Thymus (tissue), 11 donors: ENCODE results near the gene ATOH8. TPM values are rescaled to one million over a fixed set of nuclear protein-coding genes. Genes with fewer than 3 reads are reported as not detected.

Experiments used
- DNase-seq, 9 donors: peaks; one replicate each; pipeline ENCODE4 v3.0.0-alpha.2; 2013; ENCODE audit warnings: low spot score in 9 of 9, low read depth in 6 of 9, missing footprints in 1 of 9
- H3K27ac ChIP-seq, 2 donors: one replicate each; pipeline ENCODE4 v1.5.1; 2013; ENCODE audit warnings: control low read depth in 1 of 2, low read depth in 1 of 2, low read length in 1 of 2, mild to moderate bottlenecking in 1 of 2, moderate library complexity in 1 of 2
- H3K27me3 ChIP-seq, 2 donors: one replicate each; pipeline ENCODE4 v1.5.1; 2013; ENCODE audit warnings: low read length in 1 of 2; ENCODE audit not compliant: control insufficient read depth in 2 of 2, insufficient read depth in 1 of 2
- H3K36me3 ChIP-seq, 2 donors: one replicate each; pipeline ENCODE4 v1.5.1; 2013; ENCODE audit warnings: low read length in 1 of 2, mild to moderate bottlenecking in 1 of 2, moderate library complexity in 1 of 2; ENCODE audit not compliant: control insufficient read depth in 2 of 2, insufficient read depth in 2 of 2
- H3K4me1 ChIP-seq, 2 donors: one replicate each; pipeline ENCODE4 v1.5.1; 2013; ENCODE audit warnings: low read length in 2 of 2; ENCODE audit not compliant: control insufficient read depth in 2 of 2, insufficient read depth in 2 of 2
- H3K4me3 ChIP-seq, 2 donors: one replicate each; pipeline ENCODE4 v1.5.1; 2013; ENCODE audit warnings: low read length in 2 of 2, control low read depth in 1 of 2, mild to moderate bottlenecking in 1 of 2
- H3K9me3 ChIP-seq, 2 donors: one replicate each; pipeline ENCODE4 v1.5.1; 2013; ENCODE audit warnings: low read length in 1 of 2, mild to moderate bottlenecking in 1 of 2; ENCODE audit not compliant: control insufficient read depth in 2 of 2, insufficient read depth in 1 of 2
- WGBS: extraction: QIAGEN DNeasy Blood & Tissue Kit; methylation state at CpG from one replicate; pipeline ENCODE4 v1.1.7; 2013; 5-methylcytosine and 5-hydroxymethylcytosine counted together
- polyA plus RNA-seq: library from polyadenylated mRNA; stranded (reverse); fragments of 200-250 nt; gene quantifications from one replicate; pipeline ENCODE4 v1.2.3, GENCODE V29; 2013
- total RNA-seq: library from RNA; stranded (reverse); fragments of 120-200 nt; gene quantifications from one replicate; pipeline ENCODE4 v1.2.4, GENCODE V29; 2013
- donor health status: healthy.

Gene ATOH8
- total and polyA plus RNA-seq, 2 donors: 2.0 to 19.1 TPM

DNA sequence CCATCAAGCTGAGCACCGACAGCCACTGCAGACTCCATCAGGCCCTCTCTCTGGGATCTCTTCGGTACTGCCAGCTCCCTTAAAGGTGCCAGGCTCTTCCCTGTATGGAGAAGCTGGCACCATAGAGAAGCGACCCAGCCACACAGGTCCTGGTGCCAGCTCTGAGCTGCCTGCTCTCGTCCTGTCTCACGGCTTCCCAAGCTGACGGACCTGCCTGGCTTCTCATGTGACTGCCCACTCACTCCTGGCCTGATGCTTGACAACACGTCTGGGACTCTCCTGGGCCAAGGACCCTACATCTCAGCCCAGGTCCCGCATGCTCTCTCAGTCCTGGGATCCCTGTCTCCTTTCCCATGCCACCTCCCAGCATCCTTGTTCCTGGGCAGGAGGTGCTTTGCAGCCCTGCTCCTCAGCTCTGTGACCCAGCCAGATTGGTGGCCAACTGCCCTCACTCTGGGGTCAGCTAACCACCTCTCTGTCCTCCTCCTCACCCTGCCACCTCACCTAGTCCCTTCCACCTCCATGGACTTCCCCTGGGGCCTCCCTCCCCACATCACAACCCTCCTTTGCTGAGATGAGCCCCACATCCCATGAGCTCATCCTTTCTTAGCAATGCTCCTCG, 12.5 kb upstream of the ATOH8 start:
- no peak overlapping the region for H3K4me3 ChIP-seq
- peaks cover 0 to 3% of the 10 kb centered on the region in 2 donors for H3K9me3 ChIP-seq
- peak overlapping the region in 1 of 2 donors; percentile 55 for H3K27ac ChIP-seq
- no peaks in the 10 kb centered on the region for H3K36me3 ChIP-seq
- H3K27me3 ChIP-seq: peaks cover 0 to 17% of the 10 kb centered on the region in 2 donors
- WGBS: 98% methylated on average over 9 of the region's 9 CpGs
- DNase-seq: no peak
- H3K4me1 ChIP-seq: peaks cover 10 to 48% of the 10 kb centered on the region in 2 donors

DNA sequence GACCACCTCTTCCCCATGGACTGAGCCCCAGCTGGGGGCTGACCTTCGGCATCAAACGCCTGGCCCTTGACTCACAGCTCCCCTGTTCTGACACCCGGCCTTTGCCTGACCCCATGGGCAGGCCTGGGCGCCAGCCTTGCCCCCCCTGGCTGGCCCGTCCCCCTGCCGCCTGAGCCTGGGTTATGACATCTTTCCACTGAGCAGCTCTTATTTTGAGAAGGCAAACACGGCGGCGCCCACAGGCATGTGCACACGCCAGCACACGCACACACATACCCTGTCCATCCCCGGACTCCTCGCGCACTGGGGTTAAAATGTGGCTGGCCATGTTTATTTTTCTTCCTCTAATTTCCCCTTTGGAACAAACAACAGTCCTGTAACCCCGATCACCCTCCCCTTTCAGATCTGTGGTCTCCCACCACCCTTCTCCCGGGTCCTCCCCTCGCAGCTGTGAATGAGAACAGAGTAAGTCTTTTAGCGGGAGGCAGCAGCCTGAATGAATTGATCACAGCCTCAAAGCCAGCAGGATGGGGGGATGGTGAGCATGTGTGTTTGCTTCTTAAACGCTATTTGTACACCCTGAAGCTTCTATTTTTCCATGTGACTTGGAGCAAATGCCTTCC, 11.8 kb upstream of the ATOH8 start:
- peaks cover 10 to 54% of the 10 kb centered on the region in 2 donors for H3K4me1 ChIP-seq
- WGBS: 72% methylated on average over 19 of the region's 19 CpGs
- DNase-seq: peak in 2 of 9 donors; percentile 26 to 67
- H3K27ac ChIP-seq: peak overlapping the region; percentile 23 to 71
- H3K36me3 ChIP-seq: no peaks in the 10 kb centered on the region
- H3K9me3 ChIP-seq: no peaks in the 10 kb centered on the region
- H3K4me3 ChIP-seq: no peak overlapping the region
- peaks cover 0 to 19% of the 10 kb centered on the region in 2 donors for H3K27me3 ChIP-seq

DNA sequence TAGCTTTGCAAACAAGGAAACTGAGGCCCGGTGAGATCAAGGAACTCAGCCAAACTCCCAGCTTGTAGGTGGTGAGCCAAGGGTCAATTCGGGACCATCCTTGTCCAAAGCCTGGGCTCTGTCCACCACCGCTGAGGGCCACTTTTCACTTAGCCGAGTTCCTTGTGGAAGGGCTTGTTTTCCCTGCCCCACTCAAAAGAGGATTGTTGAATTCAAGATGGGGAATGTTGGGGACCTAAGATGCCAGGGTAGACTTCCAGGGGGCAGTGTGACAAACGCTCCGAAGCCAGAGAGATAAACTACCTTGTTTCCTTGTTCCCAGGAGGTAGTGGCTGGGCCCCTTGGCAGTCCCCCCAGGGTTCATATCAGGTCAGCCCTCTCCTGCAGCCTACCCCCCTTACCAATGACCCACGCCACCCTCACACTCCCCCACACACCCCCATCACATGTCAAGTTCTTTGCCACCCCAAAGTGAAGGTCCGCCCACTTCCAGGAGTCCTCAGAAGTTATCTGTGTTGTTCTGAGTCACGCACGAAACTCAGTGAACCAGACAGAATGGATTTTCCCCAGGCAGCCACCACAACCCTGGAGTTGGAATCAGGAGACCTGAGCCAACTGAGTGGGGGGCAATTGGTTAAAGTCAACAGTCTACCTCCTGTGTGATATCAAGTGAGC, 10.3 kb upstream of the ATOH8 start:
- peaks cover 0 to 21% of the 10 kb centered on the region in 2 donors for H3K27me3 ChIP-seq
- H3K9me3 ChIP-seq: no peaks in the 10 kb centered on the region
- DNase-seq: no peak
- no peaks in the 10 kb centered on the region for H3K36me3 ChIP-seq
- 89% methylated on average over 10 of the region's 10 CpGs for WGBS
- no peak overlapping the region for H3K27ac ChIP-seq
- H3K4me3 ChIP-seq: no peak overlapping the region
- peaks cover 10 to 57% of the 10 kb centered on the region in 2 donors for H3K4me1 ChIP-seq

DNA sequence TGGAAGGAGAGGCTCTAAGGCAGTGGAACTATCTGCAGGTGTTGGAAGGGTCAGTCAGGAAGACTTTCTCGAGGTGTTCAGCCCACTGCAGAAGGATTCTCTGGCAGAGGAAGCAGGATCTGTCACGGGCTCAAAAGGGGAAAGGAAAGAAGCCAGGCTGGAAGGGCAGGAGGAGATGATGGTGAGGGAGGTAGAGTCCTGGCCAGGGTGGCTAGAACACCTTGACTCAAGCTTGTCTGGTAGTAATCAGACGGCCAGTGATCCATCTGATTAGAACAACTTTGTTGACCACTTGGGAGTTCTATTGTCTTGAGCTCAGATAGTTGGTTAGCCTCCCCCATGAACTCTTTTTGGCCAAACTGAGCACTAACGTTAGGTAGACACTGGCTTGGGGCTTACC, 9.7 kb upstream of the ATOH8 start:
- Histone ChIP-seq H3K9me3 (no peaks in the 10 kb centered on the region), H3K27ac (no peak overlapping the region), H3K4me1 (peaks cover 10 to 61% of the 10 kb centered on the region in 2 donors), H3K36me3 (no peaks in the 10 kb centered on the region), H3K27me3 (peaks cover 0 to 27% of the 10 kb centered on the region in 2 donors), H3K4me3 (no peak overlapping the region)
- DNase-seq: no peak
- WGBS: 96% methylated on average over 4 of the region's 4 CpGs

DNA sequence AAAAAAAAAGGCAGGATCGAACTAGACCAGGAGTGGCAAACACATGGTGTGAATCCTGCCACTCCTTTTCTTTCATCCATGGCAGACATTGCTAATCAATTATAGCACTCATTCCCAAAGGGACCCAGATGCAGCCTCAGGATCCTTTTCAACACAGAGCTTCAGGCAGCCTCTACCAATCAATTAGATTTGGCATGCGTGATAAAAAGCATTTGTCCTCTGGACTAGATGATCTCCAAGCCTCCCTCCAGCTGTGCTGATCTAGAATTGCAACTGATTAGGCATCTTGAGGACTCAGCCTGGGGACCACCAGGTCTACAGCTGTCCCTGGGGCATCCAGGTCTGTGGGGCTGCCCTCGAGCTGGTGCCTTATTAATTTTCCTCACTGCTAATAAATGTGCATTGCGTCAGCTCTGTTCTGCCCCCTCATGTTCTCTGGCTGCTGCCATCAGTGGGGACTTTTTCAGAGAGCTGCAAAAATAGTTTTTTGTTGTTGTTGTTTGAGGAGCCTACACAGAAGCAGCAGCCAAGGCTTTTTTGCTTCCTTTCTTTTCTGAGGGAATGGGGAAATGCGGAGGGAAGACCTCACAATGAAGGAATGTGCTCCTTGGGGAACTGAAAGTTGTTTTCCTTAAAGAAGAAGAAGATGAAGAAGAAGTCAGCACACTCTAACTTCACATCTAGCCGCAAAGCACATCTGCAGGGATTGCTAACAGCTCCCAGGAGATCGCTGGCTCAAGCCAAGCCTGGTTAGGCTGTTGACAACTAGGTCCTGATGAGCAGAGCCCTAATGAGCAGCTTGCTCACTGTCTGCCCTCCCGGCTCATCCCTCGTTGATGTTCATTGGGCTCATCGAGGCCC, 8.8 kb upstream of the ATOH8 start:
- H3K4me3 ChIP-seq: no peak overlapping the region
- peak in 1 of 9 donors; percentile 19 for DNase-seq
- no peaks in the 10 kb centered on the region for H3K9me3 ChIP-seq
- H3K27ac ChIP-seq: no peak overlapping the region
- peaks cover 10 to 61% of the 10 kb centered on the region in 2 donors for H3K4me1 ChIP-seq
- no peaks in the 10 kb centered on the region for H3K36me3 ChIP-seq
- H3K27me3 ChIP-seq: peaks cover 0 to 33% of the 10 kb centered on the region in 2 donors
- WGBS: 72% methylated on average over 10 of the region's 10 CpGs

DNA sequence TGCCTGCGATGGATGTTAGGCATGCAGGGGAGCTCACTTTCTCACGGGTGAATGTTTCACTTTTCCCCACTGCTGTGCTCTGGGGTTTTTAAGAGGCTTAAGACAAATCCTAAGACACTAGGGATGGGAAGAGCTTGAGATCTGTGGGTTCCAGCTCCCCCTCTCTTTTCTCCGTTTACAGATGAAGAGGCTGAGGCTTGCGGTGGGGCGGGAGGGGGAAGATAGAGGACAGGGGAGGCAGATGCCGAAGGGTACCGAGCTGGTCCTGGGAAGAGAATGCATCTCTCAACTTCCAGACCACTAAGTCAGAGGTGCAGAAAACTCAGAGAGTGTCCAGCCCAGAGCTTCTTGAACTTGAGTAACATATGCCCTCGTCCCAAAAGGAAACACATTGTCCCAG, 8.2 kb upstream of the ATOH8 start:
- no peak overlapping the region for H3K4me3 ChIP-seq
- no peaks in the 10 kb centered on the region for H3K9me3 ChIP-seq
- no peak overlapping the region for H3K27ac ChIP-seq
- no peaks in the 10 kb centered on the region for H3K36me3 ChIP-seq
- 78% methylated on average over 8 of the region's 8 CpGs for WGBS
- H3K27me3 ChIP-seq: peaks cover 1 to 35% of the 10 kb centered on the region in 2 donors
- H3K4me1 ChIP-seq: peaks cover 10 to 61% of the 10 kb centered on the region in 2 donors
- no peak for DNase-seq

DNA sequence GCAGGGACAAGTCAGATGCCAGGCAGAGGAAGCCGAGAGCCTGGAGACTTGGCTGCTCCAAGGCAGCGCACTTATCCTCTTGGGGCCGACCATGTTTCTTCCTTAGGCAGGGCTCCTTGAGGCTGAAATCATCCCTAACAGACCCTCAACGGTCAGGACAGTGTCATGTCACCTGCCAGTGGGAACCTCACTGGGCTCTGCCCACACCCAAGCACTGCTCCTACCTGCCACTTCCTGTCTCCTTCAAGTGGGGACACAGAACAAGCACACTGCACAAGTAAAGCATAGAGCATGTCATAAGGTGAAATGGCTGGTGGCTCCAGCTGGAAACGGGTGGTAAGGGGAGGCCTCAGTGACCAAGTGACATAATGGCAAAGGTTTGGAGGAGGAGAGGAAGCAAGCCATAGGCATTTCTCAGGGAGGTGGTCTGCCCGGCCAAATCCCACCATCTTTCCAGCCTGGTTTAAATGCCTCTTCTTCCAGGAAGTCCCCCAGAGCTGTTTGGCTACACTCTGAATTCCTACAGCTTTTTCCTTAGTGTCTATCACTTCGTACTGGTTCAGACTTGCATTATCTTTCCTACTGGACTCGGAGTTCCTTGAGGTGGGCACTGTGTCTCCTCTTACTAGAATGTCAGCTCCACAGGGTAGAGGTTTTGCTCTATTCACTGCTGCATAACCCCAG, 7.3 kb upstream of the ATOH8 start:
- Histone ChIP-seq H3K4me1 (peaks cover 10 to 62% of the 10 kb centered on the region in 2 donors), H3K27ac (no peak overlapping the region), H3K4me3 (no peak overlapping the region), H3K36me3 (no peaks in the 10 kb centered on the region), H3K9me3 (no peaks in the 10 kb centered on the region), H3K27me3 (peaks cover 8 to 43% of the 10 kb centered on the region in 2 donors)
- DNase-seq: peak in 1 of 9 donors; percentile 54
- 80% methylated on average over 8 of the region's 8 CpGs for WGBS

DNA sequence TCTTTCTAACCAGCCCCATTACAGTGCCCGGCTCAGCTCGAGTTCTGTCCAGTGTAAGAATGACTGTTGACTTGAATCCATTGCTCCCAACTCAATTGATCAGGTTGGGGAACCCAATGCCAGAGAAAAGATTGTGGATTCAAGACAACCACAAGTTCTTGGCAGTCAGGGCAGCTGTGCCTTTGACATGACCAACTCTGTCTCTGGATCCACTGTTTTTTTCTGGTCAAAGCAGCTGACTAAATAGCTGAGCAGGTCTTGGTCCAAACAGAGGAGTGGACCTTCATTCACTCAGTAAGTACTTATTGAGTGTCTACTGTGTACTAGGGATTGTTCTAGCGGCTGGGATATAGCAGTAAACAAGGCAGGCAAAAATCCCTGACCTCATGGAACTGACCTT, 6.3 kb upstream of the ATOH8 start:
- DNase-seq: no peak
- no peak overlapping the region for H3K4me3 ChIP-seq
- H3K9me3 ChIP-seq: peaks cover 0 to 1% of the 10 kb centered on the region in 2 donors
- peaks cover 5 to 52% of the 10 kb centered on the region in 2 donors for H3K4me1 ChIP-seq
- 94% methylated on average over 3 of the region's 3 CpGs for WGBS
- peaks cover 18 to 51% of the 10 kb centered on the region in 2 donors for H3K27me3 ChIP-seq
- no peaks in the 10 kb centered on the region for H3K36me3 ChIP-seq
- no peak overlapping the region for H3K27ac ChIP-seq
